HG02870 (cell line): ENCODE results near the gene TRIM22.

Source experiments
- ATAC-seq: cut with Tn5 transposase; IDR thresholded peaks from one replicate; pipeline ENCODE4 v1.9.1; 2021; ENCODE audit warnings: mild to moderate bottlenecking, moderate library complexity; ENCODE audit not compliant: unreplicated experiment

The TRIM22 gene

GRCh38 chr11:5737670-5738392, 48.2 kb downstream of the TRIM22 start:
- no peak for ATAC-seq

DNA sequence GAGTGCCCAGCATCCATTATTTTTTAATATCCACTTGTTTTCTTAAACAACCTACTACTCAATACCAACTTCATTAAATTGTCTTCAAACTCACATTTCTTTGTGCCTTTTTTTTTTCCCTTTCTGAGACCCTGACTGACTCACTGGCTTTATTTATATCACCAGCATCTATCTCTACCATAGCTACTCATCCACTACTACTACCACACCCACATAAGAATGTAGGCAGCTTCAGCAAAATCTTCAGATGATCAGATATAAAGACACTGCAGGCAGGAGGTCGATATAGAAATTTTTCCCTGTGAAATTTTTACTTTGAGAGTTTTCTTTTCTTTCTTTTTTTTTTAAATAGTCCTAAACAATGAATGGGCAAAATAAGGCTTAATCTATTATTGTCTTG, 48.8 kb downstream of the TRIM22 start:
- ATAC-seq = no peak

GRCh38 chr11:5746614-5747013, 57.0 kb downstream of the TRIM22 start:
- no peak for ATAC-seq

DNA sequence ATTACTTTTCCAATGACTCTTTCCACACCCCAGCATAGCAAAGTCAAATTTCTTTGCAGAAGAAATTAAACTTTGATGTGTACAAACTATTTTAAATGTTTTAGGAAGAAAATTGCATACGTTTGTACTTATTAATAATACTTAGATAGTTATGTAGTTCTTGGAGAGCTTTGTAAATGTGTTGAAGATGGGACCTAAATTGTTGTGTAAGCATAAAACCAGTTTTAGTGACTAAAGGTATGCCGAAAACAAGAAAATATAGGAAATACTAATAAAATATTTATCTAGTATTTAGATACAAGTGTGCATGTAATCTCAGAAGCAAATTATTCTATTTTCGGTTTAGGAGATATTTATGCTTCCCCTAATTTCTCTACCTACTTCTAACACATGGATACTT, 60.2 kb downstream of the TRIM22 start:
- ATAC-seq = no peak

DNA sequence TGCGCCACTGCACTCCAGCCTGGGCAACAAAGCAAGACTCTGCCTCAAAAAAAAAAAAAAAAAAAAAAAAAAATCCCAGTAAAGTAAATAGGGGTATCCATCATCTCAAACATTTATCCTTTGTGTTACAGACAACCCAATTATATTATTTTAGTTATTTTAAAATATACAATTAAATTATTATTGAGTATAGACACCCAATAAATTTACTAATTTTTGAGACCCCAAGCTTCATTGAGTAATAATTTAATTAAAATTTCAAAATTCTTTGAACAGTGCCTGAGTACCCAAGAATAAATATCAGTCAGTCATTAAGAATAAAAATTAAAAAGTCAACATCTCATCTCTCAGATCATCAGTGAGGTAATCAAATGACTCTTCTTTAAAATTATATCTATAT, 64.4 kb downstream of the TRIM22 start, which contains the start of gene OR52N4:
Gene OR52N4 (plus strand): TSS at position 301 of the 400 bp plus-strand sequence. CDS start 498 bp downstream, outside the sequence.
- no peak for ATAC-seq
